Stimulated activated CD8-positive, alpha-beta memory T cell treated with anti-CD3 and anti-CD28 coated beads, Interleukin-12 subunit alpha, Interleukin-12 subunit beta, amount 100 ng/mL, for 1 hour (primary cell): ENCODE measurements around the gene ITPR3.
"Not testable (repeated sequence)": the region's sequence is repeated elsewhere in the genome, so short reads cannot be mapped to it uniquely, and the experiment has no call there.

Experiments
- DNase-seq: peaks from one replicate; pipeline ENCODE4 v3.0.0-alpha.2; 2020; ENCODE audit warnings: low read depth

ITPR3 gene

GRCh38 chr6:33591424-33592032 lies 29.6 kb upstream of the ITPR3 start:
- no peak for DNase-seq

GRCh38 chr6:33592280-33592594 lies 28.9 kb upstream of the ITPR3 start:
- DNase-seq: no peak

GRCh38 chr6:33592595-33593413 lies 28.3 kb upstream of the ITPR3 start:
- DNase-seq: no peak

DNA sequence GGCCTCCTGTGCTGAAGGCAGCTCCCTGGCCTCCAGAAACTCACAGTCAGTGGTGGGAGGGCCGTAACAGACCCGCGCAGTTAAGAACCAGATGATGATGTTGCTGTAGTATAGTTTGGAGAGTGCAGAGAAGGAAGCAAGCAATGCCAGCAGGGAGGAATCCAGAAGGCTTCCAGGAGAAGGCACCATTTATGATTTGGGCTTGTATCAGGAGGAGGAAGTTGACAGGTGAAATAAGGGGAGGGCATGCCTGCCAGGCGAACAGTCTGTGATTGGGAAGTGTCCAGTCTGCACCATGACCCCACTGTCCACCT lies 27.8 kb upstream of the ITPR3 start:
- DNase-seq: no peak

- no peak for DNase-seq
Observed at GRCh38 chr6:33595001-33595846, 25.9 kb upstream of the ITPR3 start.

DNA sequence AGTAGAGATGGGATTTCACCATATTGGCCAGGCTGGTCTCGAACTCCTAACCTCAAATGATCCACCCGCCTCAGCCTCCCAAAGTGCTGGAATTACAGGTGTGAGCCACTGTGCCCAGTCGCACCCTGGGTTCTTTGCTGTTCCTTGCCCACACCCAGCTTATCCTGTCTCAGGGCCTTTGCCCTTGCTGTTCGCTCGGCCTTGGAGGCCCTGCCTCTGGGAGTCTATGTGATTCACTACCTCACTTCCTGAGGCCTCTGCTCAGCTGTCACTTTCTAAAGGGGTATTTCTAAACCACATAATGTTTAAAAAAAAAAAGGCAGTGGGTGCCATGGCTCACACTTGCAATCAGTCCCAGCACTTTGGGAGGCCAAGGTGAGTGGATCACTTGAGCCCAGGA lies 24.2 kb upstream of the ITPR3 start:
- DNase-seq: not testable (repeated sequence)

DNA sequence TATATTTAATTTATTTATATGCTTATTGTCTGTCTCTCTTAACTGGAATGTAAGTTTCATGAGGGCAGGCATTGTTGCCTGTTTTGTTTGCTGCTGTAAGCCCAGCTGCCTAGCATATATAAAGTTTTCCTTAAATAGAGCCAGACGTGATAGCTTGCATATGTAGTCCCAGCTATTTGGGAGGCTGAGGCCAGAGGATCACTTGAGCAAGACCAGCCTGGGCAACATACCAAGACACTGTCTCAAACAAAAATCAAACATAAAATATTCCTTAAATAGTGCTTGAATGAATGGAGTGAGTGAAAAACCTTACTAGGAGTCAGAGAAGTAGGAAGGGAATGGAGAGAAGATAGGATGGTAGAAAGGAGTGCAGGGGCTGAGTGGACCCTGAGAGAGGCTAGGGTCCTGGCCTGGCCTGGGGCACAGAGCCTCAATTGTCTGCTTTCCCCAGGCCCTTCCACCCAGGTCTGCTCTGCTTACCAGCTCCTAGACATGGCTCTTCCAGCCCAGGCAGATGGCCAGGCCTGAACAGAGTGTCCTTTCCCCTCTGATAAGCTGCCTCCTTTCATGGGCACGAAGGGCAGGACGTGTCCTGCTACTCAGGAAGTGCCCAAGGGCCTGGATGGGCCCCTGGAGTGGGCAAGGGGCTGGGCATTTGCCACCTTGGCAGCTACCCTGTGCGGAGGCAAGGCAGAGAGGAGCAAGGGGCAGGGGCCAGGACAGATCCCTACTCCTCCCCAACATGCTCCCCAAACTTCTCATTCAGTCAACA lies 23.4 kb upstream of the ITPR3 start:
- DNase-seq: no peak

DNA sequence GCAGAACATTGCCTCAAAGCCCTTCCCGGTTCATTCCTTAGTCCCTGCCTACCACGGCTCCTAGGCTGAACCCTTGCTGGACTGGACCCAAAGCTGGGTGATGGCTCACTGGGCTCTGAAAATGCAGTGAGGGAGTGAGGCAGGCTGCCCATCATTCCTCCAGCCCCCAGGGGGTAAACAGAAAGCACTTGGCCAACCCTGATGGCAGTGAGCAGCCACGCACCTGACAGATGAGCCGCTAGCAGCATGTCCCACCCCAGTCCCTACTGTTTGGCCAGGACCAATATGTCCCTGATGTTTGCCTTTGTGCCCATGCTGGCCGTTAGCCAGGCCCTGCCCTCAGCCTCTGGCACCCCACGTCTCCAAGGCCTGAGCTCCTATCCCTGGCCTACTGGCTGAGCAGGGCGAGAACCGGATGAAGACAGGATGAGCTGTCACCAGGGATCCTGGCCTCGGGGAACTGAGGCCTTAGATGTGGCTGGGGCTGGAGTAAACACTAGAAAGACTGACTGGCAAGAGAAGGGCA lies 21.6 kb upstream of the ITPR3 start:
- DNase-seq: no peak

- no peak for DNase-seq
Observed at GRCh38 chr6:33600761-33601160, 20.4 kb upstream of the ITPR3 start.

DNA sequence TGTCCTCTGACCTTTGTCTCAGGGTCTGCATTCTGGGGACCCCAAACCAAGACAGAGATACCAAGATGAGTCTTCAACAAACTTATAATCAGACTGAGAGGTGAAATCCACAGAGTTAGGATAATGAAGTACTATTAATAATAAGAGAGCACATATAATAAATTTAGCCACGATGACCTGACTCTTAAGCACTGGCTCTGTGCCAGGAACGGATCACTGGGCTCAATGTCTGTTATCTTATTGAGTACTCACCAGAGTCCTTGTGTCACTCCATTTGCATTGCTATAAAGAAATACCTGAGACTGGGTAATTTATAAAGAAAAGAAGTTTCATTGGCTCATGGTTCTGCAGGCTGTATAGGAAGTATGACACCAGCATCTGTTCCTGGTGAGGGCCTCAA lies 18.9 kb upstream of the ITPR3 start:
- no peak for DNase-seq

- DNase-seq: no peak
Observed at GRCh38 chr6:33604941-33605854, 15.9 kb upstream of the ITPR3 start.

DNA sequence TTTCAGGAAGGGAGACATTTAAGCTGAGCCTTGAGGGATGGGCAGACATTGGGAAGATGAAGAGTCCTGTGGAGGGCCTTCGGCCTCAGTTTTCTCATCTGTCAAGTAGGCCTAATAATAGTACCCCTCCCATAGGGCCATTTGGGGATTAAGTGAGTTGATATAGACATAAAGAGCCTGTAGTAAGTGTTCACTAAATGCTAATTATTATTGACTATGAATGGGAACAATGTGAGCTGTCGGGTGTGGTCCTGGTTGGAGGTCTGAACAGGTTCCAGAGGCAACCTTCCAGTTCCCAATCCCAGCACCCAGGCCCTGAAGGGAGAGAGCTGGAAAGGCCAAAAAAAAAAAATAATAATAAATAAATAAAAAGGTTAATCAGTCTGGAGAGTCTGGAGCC lies 14.5 kb upstream of the ITPR3 start:
- no peak for DNase-seq

- DNase-seq: no peak
Observed at GRCh38 chr6:33607126-33607783, 13.9 kb upstream of the ITPR3 start.

- DNase-seq: no peak
Observed at GRCh38 chr6:33607784-33608161, 13.3 kb upstream of the ITPR3 start.

- no peak for DNase-seq
Observed at GRCh38 chr6:33609019-33609418, 12.1 kb upstream of the ITPR3 start.

DNA sequence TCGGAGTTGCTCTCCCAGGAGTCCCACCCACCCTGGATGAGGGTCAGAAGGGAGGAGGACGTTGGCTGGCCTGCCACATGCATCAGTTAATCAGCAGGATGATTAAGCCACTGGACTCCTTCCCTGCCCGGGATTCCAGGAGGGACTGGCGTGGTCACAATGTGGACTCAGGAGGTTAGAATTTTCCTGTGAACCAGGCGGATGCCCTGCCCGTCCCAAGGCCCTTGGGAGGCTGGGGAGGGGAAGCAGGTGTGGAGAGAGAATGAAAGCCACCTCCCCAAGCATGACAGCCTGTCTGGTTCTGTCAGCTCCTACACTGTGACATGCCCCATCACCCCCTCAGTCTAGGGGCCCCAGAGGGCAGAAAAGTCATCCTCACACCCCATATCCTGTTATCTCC lies 11.6 kb upstream of the ITPR3 start:
- no peak for DNase-seq

- no peak for DNase-seq
Observed at GRCh38 chr6:33610067-33610466, 11.1 kb upstream of the ITPR3 start.

- no peak for DNase-seq
Observed at GRCh38 chr6:33610779-33611732, 10.1 kb upstream of the ITPR3 start.

GRCh38 chr6:33613146-33613794 lies 7.9 kb upstream of the ITPR3 start:
- DNase-seq: no peak
